Muscle of arm (tissue), 12 donors: ENCODE data around the gene C1orf167. TPM values are rescaled to one million over a fixed set of nuclear protein-coding genes. Genes with fewer than 3 reads are reported as not detected.
"Not testable (repeated sequence)": the region's sequence is repeated elsewhere in the genome, so short reads cannot be mapped to it uniquely, and the experiment has no call there.

Source experiments
- DNase-seq: peaks from one replicate; pipeline ENCODE4 v3.0.0-alpha.2; 2013
- polyA plus RNA-seq, 12 donors: library from polyadenylated mRNA; unstranded; fragments of 120-200 nt; gene quantifications; one replicate each; pipeline ENCODE4 v1.2.1, GENCODE V29; 2013; ENCODE audit not compliant: insufficient read length in 12 of 12

C1orf167 gene
- polyA plus RNA-seq, 12 donors, result 1.8 to 10.6 (median 5.7) TPM; not detected in 2

- DNase-seq, result no peak
Measured at GRCh38 chr1:11800756-11801433, 38.9 kb downstream of the C1orf167 start.

- no peak for DNase-seq
Measured at GRCh38 chr1:11802616-11802972, 40.6 kb downstream of the C1orf167 start.

- DNase-seq, result peak; percentile 86
Measured at GRCh38 chr1:11802973-11803885, 41.2 kb downstream of the C1orf167 start.

- not testable (repeated sequence) for DNase-seq
Measured at GRCh38 chr1:11803924-11804665, 42.1 kb downstream of the C1orf167 start.

- peak; percentile 36 for DNase-seq
Measured at GRCh38 chr1:11804666-11805421, 42.9 kb downstream of the C1orf167 start.

GRCh38 chr1:11805422-11806306 lies 43.7 kb downstream of the C1orf167 start, which contains the start of the genes CLCN6 and MTHFR:
Gene CLCN6, plus strand, starts transcription at chr1:11806191. Its CDS starts 72 bp downstream, at chr1:11806263.
Gene MTHFR, minus strand, starts transcription at chr1:11805964. Its CDS starts 2,848 bp downstream, at chr1:11803116.
- DNase-seq, result peak; percentile 99

- DNase-seq, result peak; percentile 32
Measured at GRCh38 chr1:11806307-11806936, 44.4 kb downstream of the C1orf167 start.

GRCh38 chr1:11807133-11807532 lies 45.1 kb downstream of the C1orf167 start:
- DNase-seq, result no peak

GRCh38 chr1:11813021-11813420 lies 51.0 kb downstream of the C1orf167 start:
- no peak for DNase-seq

- DNase-seq, result no peak
Measured at GRCh38 chr1:11817192-11817591, 55.2 kb downstream of the C1orf167 start.

GRCh38 chr1:11822091-11822490 lies 60.1 kb downstream of the C1orf167 start:
- DNase-seq, result no peak

GRCh38 chr1:11823366-11824137 lies 61.6 kb downstream of the C1orf167 start:
- no peak for DNase-seq

- no peak for DNase-seq
Measured at GRCh38 chr1:11825131-11825530, 63.1 kb downstream of the C1orf167 start.

GRCh38 chr1:11826946-11827345 lies 65.0 kb downstream of the C1orf167 start:
- DNase-seq, result no peak

- DNase-seq, result no peak
Measured at GRCh38 chr1:11828511-11828910, 66.5 kb downstream of the C1orf167 start.

GRCh38 chr1:11831945-11832725 lies 70.1 kb downstream of the C1orf167 start:
- DNase-seq, result no peak

GRCh38 chr1:11833497-11833896 lies 71.5 kb downstream of the C1orf167 start:
- DNase-seq, result no peak

GRCh38 chr1:11833900-11834299 lies 71.9 kb downstream of the C1orf167 start:
- DNase-seq, result no peak
